GM18507 (cell line): Measurements from ENCODE around the gene USP43.

Source experiments
- DNase-seq: peaks from one replicate; pipeline ENCODE4 v3.0.0; 2011; ENCODE audit warnings: low read depth; ENCODE audit not compliant: insufficient read length; ENCODE audit errors: extremely low spot score
- FAIRE-seq: peaks from 2 replicates; lab custom pipeline; 2011; peaks lifted over from hg19 to GRCh38; lab: Jason Lieb, UNC

The USP43 gene

DNA sequence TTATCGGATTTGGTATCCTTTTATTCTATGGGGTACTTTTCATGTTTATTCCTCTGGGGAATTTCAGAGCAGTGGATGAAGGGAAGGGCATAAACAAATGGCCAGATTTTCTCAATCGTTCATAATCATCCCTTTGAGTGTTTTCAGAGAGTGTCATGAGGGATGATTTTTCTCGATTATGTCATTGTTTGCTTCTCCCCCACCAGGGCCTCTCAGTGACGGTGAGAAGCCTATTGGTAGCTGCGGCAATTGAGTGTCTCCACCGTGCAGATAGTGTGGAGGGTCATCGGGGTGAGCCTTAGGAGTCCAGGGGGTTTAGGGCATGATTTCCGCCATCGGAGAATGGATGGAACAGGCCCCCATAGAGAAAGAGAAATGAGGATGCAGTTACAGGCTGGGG lies 57.2 kb downstream of the USP43 start:
- FAIRE-seq (no peak), DNase-seq (no peak)

DNA sequence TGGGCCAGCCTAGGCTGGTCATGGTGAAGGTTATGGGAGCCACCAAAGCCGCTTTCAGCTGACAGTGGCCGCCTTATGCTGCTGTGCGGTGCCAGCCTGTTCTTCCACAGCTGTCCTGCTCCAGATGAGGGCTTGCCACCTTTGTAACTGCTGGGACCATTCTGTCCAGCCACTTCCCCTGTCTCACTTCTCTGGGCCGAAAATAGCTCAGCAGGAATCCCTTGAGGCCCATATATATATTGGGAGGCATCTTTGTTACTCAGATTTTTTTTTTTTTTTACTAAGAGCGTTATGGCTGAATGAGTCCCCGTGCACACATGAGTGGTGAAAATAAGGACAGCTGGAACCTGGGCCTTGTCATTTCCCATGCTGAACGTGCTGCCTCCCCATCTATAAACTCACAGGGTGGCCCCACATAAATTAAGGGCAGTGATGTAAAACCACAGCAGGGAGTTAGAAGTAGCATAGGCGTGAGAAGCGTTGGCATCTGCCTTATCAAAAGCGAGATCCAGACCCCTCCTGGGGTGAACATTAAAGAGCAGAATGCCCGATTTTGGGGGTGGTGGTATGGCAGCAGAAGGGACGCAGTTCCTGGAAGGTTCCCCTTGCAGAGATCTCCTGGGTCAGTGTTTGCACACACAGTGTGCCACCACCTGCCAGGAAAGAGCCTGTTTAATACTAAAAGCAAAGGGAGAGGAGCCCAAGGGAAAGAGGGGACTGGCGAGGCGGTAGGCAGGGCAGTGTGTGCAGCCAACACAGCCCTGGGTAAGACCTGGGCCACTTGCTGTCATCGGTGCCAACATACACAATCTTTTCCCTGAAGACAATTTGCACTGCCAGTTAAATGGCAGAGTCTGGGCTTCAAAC lies 57.8 kb downstream of the USP43 start:
- no peak for FAIRE-seq
- DNase-seq, result no peak

DNA sequence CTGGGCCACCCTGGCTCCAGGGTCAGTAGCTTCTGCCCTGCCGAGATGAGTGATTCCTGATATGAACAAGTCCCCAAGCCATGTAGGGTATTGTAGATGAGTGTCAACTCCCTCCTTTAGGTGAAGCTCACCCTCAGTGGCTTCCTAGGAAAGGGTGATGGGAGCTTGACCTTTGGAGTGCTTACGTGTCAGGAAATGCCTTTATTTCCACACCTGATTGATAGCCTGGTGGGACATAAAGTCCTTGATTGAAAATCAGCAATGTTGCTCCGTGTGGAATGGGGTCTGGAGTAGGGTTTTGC lies 58.4 kb downstream of the USP43 start:
- DNase-seq (no peak), FAIRE-seq (no peak)

DNA sequence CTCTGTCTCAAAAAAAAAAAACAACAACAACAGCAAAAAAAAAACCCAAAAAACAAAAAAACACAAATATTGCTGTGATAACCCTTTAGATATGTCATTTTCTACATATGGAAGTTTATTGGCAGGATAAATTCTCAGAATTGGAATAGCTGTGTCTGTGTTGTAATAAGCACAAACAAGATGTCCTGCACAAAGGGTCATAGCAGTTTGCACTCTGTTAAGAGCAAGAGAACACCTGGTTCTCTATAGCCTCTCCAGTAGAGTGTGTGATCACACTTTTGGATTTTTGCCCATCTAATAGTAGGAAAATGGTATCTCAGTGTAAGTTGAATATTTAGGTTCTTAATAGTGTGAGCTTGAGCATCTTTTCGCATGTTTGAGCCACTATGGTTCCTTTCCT lies 60.4 kb downstream of the USP43 start:
- DNase-seq (no peak), FAIRE-seq (no peak)

DNA sequence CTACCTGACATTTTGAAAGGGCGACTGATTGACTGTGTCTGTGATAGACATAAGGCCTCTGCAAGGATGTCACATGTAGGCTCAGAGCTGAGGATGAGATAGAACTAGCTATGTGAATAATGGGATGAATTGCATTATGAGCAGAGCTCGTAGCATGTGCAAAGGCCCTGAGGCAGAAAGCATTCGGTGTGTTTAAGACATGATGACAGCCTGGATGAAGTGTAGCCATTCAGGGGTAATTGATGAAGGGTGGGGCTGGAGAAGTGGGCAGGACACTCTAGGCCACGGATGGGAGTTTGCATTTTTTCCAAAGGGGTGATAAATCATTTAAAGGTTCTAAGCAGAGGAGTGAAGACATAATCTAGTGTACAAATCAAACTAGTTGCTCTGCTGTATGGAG lies 62.6 kb downstream of the USP43 start:
- FAIRE-seq, result no peak
- no peak for DNase-seq

DNA sequence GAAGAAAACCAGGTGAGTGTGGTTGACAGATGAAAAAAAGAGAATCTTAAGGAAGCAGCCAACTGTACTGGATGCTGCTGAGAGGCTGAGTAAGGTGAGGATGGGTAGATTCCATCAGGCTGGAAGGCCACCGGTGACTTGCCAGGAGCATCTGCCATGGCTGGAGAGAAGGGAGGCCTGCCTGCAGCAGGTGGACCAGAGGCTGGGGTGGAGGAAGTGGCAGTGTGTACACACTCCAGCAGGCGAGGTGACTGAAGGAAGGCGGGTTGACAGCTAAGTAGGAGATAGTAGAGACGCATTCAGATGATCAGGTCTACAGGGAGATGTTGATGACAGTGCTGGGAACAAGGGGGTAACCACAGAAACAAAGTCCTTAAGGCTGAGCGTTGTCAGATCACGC lies 69.5 kb downstream of the USP43 start:
- no peak for DNase-seq
- no peak for FAIRE-seq

DNA sequence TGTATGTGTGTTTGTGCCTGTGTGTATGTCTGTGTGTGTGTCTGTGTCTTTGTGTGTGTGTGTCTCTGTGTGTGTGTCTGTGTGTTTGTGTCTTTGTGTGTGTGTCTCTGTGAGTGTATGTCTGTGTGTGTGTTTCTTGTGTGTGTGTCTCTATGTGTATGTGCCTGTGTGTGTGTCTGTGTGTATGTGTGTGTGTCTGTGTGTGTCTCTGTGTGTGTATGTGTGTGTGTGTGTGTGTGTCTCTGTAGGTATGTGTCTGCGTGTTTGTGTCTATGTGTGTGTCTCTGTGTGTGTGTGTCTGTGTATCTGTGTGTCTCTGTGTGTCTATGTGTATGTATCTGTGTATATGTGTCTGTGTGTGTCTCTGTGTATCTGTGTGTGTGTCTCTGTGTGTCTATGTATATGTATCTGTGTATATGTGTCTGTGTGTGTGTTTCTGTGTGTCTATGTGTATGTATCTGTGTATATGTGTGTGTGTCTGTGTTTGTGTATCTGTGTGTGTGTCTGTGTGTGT lies 70.2 kb downstream of the USP43 start:
- FAIRE-seq (peak; percentile 56), DNase-seq (no peak)

DNA sequence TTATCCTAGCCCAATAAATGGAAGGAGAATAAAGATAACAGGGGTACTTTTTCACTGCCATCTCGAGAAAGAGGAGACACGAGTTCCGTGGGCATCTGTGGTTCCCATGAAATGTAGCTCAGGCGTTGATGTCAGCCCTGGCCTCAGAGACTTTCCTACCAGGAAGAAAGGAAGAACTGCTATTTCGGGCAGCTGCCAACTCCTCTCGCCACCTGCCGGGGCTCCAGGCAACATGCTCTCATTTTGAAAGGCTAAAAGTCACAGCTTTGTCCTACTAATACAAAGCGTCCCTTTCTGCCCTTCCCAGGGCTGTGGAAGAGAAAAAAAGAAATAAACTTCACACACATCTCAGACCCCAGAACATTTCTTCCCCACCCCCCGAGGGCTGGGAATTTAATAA lies 80.3 kb downstream of the USP43 start:
- DNase-seq, result no peak
- FAIRE-seq, result no peak

DNA sequence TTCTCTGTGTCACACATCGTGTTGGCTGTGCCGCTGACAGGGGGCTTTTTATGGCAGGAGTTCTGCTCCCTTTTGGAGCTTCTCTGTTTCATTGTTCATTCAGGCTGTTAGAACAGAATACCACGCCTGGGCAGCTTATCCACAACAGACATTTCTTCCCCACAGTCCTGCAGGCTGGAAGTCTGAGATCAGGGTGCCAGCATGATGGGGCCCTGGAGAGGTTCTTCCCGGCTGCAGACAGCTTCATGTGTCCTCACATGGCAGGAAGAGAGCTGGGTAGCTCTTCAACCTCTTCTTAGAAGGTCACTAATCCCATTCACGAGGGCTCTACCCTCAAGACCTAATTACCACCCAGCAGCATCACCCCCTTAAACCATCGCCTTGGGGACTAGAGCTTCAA lies 81.0 kb downstream of the USP43 start:
- DNase-seq (no peak), FAIRE-seq (no peak)

DNA sequence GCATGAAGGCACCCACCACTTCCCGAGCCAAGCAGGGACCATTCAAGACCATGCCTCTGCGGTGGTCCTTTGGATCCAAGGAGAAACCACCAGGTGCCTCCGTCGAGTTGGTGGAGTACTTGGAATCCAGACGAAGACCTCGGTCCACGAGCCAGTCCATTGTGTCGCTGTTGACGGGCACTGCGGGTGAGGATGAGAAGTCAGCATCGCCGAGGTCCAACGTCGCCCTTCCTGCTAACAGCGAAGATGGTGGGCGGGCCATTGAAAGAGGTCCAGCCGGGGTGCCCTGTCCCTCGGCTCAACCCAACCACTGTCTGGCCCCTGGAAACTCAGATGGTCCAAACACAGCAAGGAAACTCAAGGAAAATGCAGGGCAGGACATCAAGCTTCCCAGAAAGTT lies 82.7 kb downstream of the USP43 start:
- DNase-seq, result no peak
- FAIRE-seq, result no peak

DNA sequence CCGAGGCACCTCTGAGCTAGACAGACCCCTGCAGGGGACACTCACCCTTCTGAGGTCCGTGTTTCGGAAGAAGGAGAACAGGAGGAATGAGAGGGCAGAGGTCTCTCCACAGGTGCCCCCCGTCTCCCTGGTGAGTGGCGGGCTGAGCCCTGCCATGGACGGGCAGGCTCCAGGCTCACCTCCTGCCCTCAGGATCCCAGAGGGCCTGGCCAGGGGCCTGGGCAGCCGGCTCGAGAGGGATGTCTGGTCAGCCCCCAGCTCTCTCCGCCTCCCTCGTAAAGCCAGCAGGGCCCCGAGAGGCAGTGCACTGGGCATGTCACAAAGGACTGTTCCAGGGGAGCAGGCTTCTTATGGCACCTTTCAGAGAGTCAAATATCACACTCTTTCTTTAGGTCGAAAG lies 83.2 kb downstream of the USP43 start:
- no peak for DNase-seq
- no peak for FAIRE-seq

DNA sequence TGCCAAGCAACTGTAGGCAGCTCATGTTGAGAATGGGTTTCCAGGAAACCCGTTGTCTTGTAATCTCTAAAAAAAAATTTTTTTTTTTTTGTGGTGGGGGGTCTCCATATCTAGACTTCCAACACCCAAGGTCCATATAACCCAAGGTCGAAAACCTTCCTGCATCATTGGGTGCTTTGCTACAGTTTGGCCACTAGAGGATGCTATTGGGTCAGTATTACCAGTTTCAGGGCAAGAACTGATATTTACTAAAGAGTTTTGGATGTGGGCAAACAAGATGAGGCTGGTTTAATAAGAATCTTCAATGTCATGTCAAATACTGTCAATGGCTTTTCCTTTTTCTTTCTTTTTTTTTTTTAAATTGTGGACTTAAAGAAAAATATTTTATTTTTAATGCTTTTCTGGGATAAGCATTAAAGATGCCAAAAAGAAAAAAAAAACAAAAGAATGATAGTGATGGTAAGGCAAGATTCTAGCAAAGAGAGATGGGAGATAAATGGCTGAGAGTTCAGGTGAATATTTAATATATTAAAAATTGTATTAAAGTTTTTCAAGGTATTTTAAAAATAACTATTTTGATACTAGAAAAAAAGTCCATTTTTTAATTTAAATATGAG lies 83.8 kb downstream of the USP43 start:
- FAIRE-seq (peak; percentile 75), DNase-seq (peak; percentile 30)

DNA sequence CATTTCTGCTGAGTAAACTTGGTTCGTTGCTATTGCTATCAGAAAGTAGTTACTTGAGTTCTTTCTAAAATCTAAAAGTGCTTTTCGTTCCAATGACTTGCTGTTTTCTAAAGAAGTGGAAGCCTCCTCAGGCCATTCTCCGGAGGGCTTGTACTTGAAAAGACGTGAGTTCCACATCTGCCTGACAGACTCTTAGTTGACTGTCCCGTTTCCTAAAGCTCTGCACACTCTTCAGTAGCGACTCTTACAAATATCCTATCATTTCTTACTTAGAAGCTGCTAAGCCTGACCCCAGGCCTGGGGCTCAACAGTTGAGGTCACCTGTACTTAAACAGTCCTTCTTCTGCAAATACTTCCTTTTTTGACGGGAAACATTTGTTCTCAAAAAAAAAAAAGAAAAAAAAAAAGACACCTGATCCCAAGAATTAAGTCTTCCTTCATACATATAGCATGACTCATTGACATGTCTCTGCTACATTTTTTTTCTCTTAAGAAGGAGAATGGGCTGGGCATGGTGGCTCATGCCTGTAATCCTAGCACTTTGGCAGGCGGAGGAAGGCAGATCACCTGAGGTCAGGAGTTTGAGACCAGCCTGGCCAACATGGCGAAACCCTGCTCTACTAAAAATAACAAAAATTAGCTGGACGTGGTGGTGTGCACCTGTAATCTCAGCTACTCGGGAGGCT lies 84.6 kb downstream of the USP43 start:
- DNase-seq (no peak), FAIRE-seq (no peak)

DNA sequence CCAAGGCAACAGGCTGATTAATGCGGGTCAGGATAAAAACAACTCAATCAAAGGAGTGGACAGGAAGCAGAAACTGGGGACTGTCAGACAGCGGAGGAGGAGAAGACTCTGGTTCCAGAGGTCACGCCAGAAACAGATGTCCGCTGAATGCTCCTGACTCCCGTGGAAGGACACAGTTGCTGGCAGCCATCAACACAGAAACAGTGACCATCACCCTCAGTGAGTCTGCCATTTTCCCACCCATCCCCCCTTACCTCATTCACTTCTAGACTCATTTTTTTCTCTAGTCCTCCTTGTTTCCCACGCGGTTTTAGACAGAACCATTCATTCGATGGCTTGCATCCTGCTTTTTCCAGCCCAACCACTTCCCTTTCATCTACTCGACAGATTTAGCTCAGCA lies 105.2 kb downstream of the USP43 start:
- DNase-seq (no peak), FAIRE-seq (no peak)

DNA sequence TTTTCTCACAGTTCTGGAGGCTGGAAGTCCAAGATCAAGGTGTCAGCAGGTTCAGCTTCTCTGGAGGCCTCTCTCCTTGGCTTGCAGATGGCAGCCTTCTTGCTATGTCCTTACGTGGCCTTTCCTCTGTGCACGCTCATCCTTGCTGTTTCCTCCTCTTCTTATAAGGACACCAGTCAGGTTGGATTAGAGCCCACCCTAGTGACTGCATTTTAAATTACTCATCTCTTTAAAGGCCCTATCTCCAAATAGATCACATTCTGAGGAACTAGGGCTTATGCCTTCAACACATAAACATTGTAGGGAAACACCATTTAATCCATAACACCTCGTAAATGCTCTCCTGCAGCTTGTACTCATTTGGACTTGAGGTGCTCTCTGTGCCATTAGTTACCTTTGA lies 109.8 kb downstream of the USP43 start:
- FAIRE-seq, result no peak
- no peak for DNase-seq

DNA sequence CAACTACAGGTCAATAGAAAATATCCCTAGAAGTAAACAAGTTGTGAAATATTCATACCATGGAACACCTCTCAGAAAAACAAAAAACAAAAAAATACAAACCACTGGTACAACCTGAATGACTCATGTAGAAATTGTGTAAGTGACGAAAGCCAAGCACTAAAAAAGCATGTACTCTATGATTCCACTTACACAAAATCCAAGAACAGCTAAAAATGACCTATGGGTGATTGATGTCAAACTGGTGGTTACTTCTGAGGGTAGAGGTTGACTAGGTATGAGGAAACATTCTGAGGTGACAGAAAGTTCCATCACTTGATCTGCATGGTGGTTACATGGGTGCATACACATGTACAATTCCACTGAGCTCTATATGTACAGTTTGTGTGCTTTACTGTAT lies 114.9 kb downstream of the USP43 start:
- FAIRE-seq (no peak), DNase-seq (no peak)

DNA sequence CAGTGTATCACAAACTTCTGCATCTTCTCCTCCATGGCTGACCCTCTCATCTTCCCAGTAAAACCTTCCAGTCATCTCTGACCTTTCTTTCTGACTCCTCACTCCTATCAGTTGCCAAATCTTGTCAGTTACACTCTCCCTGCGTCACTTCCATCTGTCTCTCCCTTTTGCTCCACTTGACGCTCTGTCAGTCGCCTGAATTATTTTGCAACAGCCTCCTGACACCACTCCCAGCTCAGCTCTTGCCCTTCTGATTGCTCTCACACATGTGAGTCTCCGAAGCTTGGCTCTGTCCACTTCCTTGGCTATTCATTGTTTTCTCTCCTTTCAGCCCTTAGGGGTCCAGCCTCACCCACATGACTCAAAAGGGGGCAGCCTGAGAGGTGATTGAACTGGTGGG lies 118.3 kb downstream of the USP43 start:
- FAIRE-seq (no peak), DNase-seq (no peak)

DNA sequence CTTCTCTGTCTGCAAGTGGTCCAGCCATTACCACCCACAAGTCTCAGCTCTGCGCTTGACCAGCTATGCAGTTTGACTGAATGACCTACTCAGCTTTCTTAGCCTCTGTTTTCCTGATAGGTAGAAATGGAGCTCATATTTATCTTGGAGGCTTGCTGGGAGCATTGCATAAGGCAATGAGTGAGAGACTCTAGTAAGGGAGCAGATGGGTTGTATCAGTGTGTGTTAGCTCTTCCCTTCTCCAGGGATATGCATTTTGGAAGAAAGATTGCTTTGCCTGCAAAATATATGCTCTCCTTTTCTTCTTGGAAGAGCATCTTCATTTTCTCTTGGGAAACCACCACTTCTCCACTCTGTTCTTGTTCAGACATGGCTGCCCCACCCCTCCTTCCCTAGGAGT lies 120.0 kb downstream of the USP43 start:
- DNase-seq (no peak), FAIRE-seq (no peak)

DNA sequence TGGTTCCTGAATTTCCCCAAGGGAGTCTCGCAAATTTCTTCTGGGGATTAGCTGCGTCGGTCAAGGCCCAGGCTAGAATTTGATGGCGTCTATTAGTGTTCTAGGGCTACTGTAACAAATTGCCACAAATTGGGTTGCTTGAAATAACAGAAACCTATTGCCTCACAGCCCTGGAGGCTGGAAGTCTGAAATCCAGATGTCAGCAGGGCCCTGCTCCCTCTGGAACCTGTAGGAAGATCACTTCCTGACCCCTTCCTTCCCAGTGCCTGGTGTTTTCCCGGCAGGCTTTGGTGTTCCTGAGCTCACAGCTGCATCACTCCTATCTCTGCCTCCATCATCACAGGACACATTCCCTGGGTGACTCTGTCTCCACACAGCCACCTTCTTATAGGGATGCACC lies 121.7 kb downstream of the USP43 start:
- DNase-seq (no peak), FAIRE-seq (no peak)

DNA sequence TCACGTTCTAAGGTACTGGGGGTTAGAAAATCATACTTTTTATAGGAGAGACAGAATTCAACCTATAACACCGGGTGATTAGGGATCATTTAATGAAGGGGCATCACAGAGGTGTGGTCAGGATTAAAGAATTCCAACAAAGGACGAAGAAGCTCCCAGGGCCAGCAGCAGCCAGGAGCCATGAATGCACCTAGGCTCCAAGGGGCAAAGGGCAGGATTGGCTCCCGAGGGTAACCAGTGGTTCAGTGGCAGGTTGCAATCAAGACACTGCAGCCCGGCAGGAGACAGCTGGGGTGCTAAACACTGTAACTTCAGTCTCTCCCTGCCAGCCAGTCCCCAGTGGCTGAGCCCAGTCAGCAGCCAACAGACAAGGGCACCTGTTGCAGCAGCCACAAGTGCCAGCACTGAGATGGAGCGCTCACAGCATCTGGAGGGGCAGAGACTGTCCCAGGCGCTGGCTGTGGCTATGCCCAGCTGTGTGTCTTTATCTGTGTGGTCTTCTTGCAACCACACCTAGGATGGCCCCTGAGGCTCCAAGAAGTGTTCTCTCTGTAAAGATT lies 122.2 kb downstream of the USP43 start:
- DNase-seq (no peak), FAIRE-seq (no peak)
